ENCODE measurements around the gene KCNG2.

Gene KCNG2

GRCh38 chr18:79769698-79770500 lies 27.8 kb upstream of the KCNG2 start:
- no peak for DNase-seq

- no peak for DNase-seq
Observed at GRCh38 chr18:79770501-79770815, 27.3 kb upstream of the KCNG2 start.

- DNase-seq: no peak
Observed at GRCh38 chr18:79770826-79771225, 26.9 kb upstream of the KCNG2 start.

- no peak for DNase-seq
Observed at GRCh38 chr18:79771446-79772107, 26.2 kb upstream of the KCNG2 start.

- DNase-seq: no peak
Observed at GRCh38 chr18:79772108-79772864, 25.5 kb upstream of the KCNG2 start.

- DNase-seq: no peak
Observed at GRCh38 chr18:79772865-79773696, 24.7 kb upstream of the KCNG2 start.

- no peak for DNase-seq
Observed at GRCh38 chr18:79774111-79774510, 23.6 kb upstream of the KCNG2 start.

GRCh38 chr18:79775441-79776221 lies 22.1 kb upstream of the KCNG2 start:
- no peak for DNase-seq

GRCh38 chr18:79776674-79777073 lies 21.1 kb upstream of the KCNG2 start:
- no peak for DNase-seq

- no peak for DNase-seq
Observed at GRCh38 chr18:79778291-79778791, 19.4 kb upstream of the KCNG2 start.

GRCh38 chr18:79779021-79779699 lies 18.6 kb upstream of the KCNG2 start:
- DNase-seq: no peak

- DNase-seq: no peak
Observed at GRCh38 chr18:79779700-79780190, 18.0 kb upstream of the KCNG2 start.

GRCh38 chr18:79780547-79780946 lies 17.2 kb upstream of the KCNG2 start:
- DNase-seq: no peak

GRCh38 chr18:79781331-79781941 lies 16.3 kb upstream of the KCNG2 start:
- DNase-seq: no peak

- DNase-seq: no peak
Observed at GRCh38 chr18:79782566-79783308, 15.0 kb upstream of the KCNG2 start.

GRCh38 chr18:79784071-79784913 lies 13.4 kb upstream of the KCNG2 start:
- DNase-seq: no peak

GRCh38 chr18:79784965-79785770 lies 12.6 kb upstream of the KCNG2 start:
- DNase-seq: no peak

- DNase-seq: no peak
Observed at GRCh38 chr18:79785831-79786230, 11.9 kb upstream of the KCNG2 start.
